ENCODE results near the gene OR2M3. TPM values are rescaled to one million over a fixed set of nuclear protein-coding genes. Genes with fewer than 3 reads are reported as not detected.
"Not testable (repeated sequence)": the region's sequence is repeated elsewhere in the genome, so short reads cannot be mapped to it uniquely, and the experiment has no call there.

The OR2M3 gene
- total RNA-seq (2014; rRNA removed; shearing (Covaris generic)): 0.12 and 0.19 TPM in 2 replicates

GRCh38 chr1:248196965-248197364, at the start of gene OR2M3:
Gene OR2M3 (plus strand): TSS chr1:248197265. CDS start chr1:248203068, 5,803 bp downstream.
- no peak for DNase-seq (ENCODE audit: low spot score)

GRCh38 chr1:248152056-248152827, 44.8 kb upstream of the OR2M3 start:
- DNase-seq (ENCODE audit: low spot score): no peak

- DNase-seq (ENCODE audit: low spot score): no peak
Observed at GRCh38 chr1:248155927-248156326, 41.1 kb upstream of the OR2M3 start.

- DNase-seq (ENCODE audit: low spot score): no peak
Observed at GRCh38 chr1:248158758-248159157, 38.3 kb upstream of the OR2M3 start.

- DNase-seq (ENCODE audit: low spot score): no peak
Observed at GRCh38 chr1:248164031-248164430, 33.0 kb upstream of the OR2M3 start.

GRCh38 chr1:248165186-248165585, 31.9 kb upstream of the OR2M3 start:
- no peak for DNase-seq (ENCODE audit: low spot score)

GRCh38 chr1:248174521-248174920, 22.5 kb upstream of the OR2M3 start, which contains the start of gene OR2M2:
Gene OR2M2 (plus strand): TSS chr1:248174821. CDS start chr1:248179986, 5,165 bp downstream.
- DNase-seq (ENCODE audit: low spot score): no peak

- no peak for DNase-seq (ENCODE audit: low spot score)
Observed at GRCh38 chr1:248183996-248184395, 13.1 kb upstream of the OR2M3 start.

- no peak for DNase-seq (ENCODE audit: low spot score)
Observed at GRCh38 chr1:248187363-248187762, 9.7 kb upstream of the OR2M3 start.

- no peak for DNase-seq (ENCODE audit: low spot score)
Observed at GRCh38 chr1:248189026-248189425, 8.0 kb upstream of the OR2M3 start.

GRCh38 chr1:248194117-248194516, 2.9 kb upstream of the OR2M3 start:
- DNase-seq (ENCODE audit: low spot score): no peak

- DNase-seq (ENCODE audit: low spot score): no peak
Observed at GRCh38 chr1:248215880-248216279, 18.8 kb downstream of the OR2M3 start.

GRCh38 chr1:248225537-248225936, 28.5 kb downstream of the OR2M3 start:
- DNase-seq (ENCODE audit: low spot score): no peak

GRCh38 chr1:248229360-248229908, 32.4 kb downstream of the OR2M3 start:
- DNase-seq (ENCODE audit: low spot score): no peak

GRCh38 chr1:248231117-248231516, 34.1 kb downstream of the OR2M3 start, which contains the start of gene OR2M4:
Gene OR2M4 (plus strand): TSS chr1:248231417. CDS start chr1:248238929, 7,512 bp downstream.
- DNase-seq (ENCODE audit: low spot score): no peak

- DNase-seq (ENCODE audit: low spot score): no peak
Observed at GRCh38 chr1:248239478-248239877, 42.4 kb downstream of the OR2M3 start.

GRCh38 chr1:248243204-248243603, 46.1 kb downstream of the OR2M3 start:
- peak; percentile 39 for DNase-seq (ENCODE audit: low spot score)

- DNase-seq (ENCODE audit: low spot score): not testable (repeated sequence)
Observed at GRCh38 chr1:248259309-248259708, 62.2 kb downstream of the OR2M3 start.

Other genes starting within 250 kb of the OR2M3 start
- gene OR2L8, start 248.4 kb upstream of the OR2M3 start, total RNA-seq (2014; rRNA removed; shearing (Covaris generic)): not detected in 2 replicates
- not detected in 2 replicates for gene OR2AK2, start 232.0 kb upstream of the OR2M3 start, total RNA-seq (2014; rRNA removed; shearing (Covaris generic))
- not detected in 2 replicates for gene OR2L5, start 183.6 kb upstream of the OR2M3 start, total RNA-seq (2014; rRNA removed; shearing (Covaris generic))
- not detected in 2 replicates for gene OR2L2, start 167.2 kb upstream of the OR2M3 start, total RNA-seq (2014; rRNA removed; shearing (Covaris generic))
- gene OR2L3, start 150.4 kb upstream of the OR2M3 start, total RNA-seq (2014; rRNA removed; shearing (Covaris generic)): not detected in 2 replicates
- gene OR2L13, start 102.1 kb upstream of the OR2M3 start, total RNA-seq (2014; rRNA removed; shearing (Covaris generic)): not detected in 2 replicates
- not detected in 2 replicates for gene OR2M5, start 52.1 kb upstream of the OR2M3 start, total RNA-seq (2014; rRNA removed; shearing (Covaris generic))
- 0.14 TPM in 1 of 2 replicates, not detected in the other for gene OR2M2, start 22.4 kb upstream of the OR2M3 start, total RNA-seq (2014; rRNA removed; shearing (Covaris generic))
- 0.10 and 0.60 TPM in 2 replicates for gene OR2M4, start 34.2 kb downstream of the OR2M3 start, total RNA-seq (2014; rRNA removed; shearing (Covaris generic))
- gene OR2T33, start 80.7 kb downstream of the OR2M3 start, total RNA-seq (2014; rRNA removed; shearing (Covaris generic)): not detected in 2 replicates
- not detected in 2 replicates for gene OR2T12, start 106.2 kb downstream of the OR2M3 start, total RNA-seq (2014; rRNA removed; shearing (Covaris generic))
- not detected in 2 replicates for gene OR2M7, start 127.3 kb downstream of the OR2M3 start, total RNA-seq (2014; rRNA removed; shearing (Covaris generic))
- not detected in 2 replicates for gene OR14C36, start 151.5 kb downstream of the OR2M3 start, total RNA-seq (2014; rRNA removed; shearing (Covaris generic))
- gene OR2T4, start 164.4 kb downstream of the OR2M3 start, total RNA-seq (2014; rRNA removed; shearing (Covaris generic)): not detected in 2 replicates
- gene OR2T6, start 178.5 kb downstream of the OR2M3 start, total RNA-seq (2014; rRNA removed; shearing (Covaris generic)): not detected in 2 replicates
- not detected in 2 replicates for gene OR2T1, start 205.8 kb downstream of the OR2M3 start, total RNA-seq (2014; rRNA removed; shearing (Covaris generic))
- gene OR2T2, start 248.4 kb downstream of the OR2M3 start, total RNA-seq (2014; rRNA removed; shearing (Covaris generic)): not detected in 2 replicates

All from A172 (cell line).